B cell (primary cell): ENCODE results near the gene SREK1. TPM values are rescaled to one million over a fixed set of nuclear protein-coding genes. Genes with fewer than 3 reads are reported as not detected.
A peak's percentile ranks its signal among the peaks of the same experiment; 100 is the strongest.

ENCODE experiments used
- ATAC-seq: fragments of 200-7000 bp; cut with Tn5 transposase; one replicate; pipeline ENCODE4 v1.10.0; 2021; ENCODE audit warnings: low read depth, mild to moderate bottlenecking, moderate number of reproducible peaks, moderate library complexity
- CTCF ChIA-PET: fragments of 350-600 bp; sonication (Branson Sonifier 250); formaldehyde crosslinking; loops from one replicate; lab custom pipeline; 2021; ENCODE audit warnings: antibody characterized with exemption, inconsistent platforms; lab: Charles Lee
- POLR2A ChIA-PET: fragments of 350-600 bp; sonication (Branson Sonifier 250); formaldehyde crosslinking; loops from one replicate; lab custom pipeline; 2021; ENCODE audit warnings: antibody characterized with exemption; lab: Charles Lee
- DNase-seq: peaks from one replicate; pipeline ENCODE4 v3.0.0; 2013
- H2AFZ ChIP-seq: 2 replicates; pipeline ENCODE4 v1.6.1; 2012; ENCODE audit warnings: mild to moderate bottlenecking, low read depth, low read length; ENCODE audit not compliant: insufficient read depth, poor library complexity, severe bottlenecking
- H3K27ac ChIP-seq, 2 donors: 1 replicate in 1 of 2; 2 replicates in 1 of 2; pipeline ENCODE4 v1.5.1; 2012 to 2013; ENCODE audit warnings: low read length in 2 of 2, mild to moderate bottlenecking in 2 of 2, moderate library complexity in 1 of 2
- H3K27me3 ChIP-seq, 4 experiments: fragments of 200-600 bp in 1 of 4; sonication (generic) in 1 of 4; replicated peaks in 1 of 4; 1 replicate in 2 of 4; 2 replicates in 2 of 4; pipeline versions ENCODE4 v1.6.1 to v1.7.0; 2013 to 2016; ENCODE audit warnings: low read length in 3 of 4, mild to moderate bottlenecking in 2 of 4, mixed read lengths in 1 of 4, moderate library complexity in 1 of 4; ENCODE audit not compliant: insufficient read depth in 4 of 4, control insufficient read depth in 3 of 4; ENCODE audit errors: control extremely low read depth in 1 of 4
- H3K36me3 ChIP-seq, 2 experiments: replicated peaks in 1 of 2; 1 replicate in 1 of 2; 2 replicates in 1 of 2; pipeline versions ENCODE4 v1.6.1 to v1.7.1; 2013; ENCODE audit warnings: low read length in 1 of 2; ENCODE audit not compliant: insufficient read depth in 2 of 2, control insufficient read depth in 1 of 2; ENCODE audit errors: control extremely low read depth in 1 of 2, extremely low read depth in 1 of 2
- H3K4me1 ChIP-seq, 2 donors: fragments of 200-600 bp in 1 of 2; sonication (generic) in 1 of 2; 1 replicate in 1 of 2; 2 replicates in 1 of 2; pipeline versions ENCODE4 v1.5.1 to v1.6.1; 2013 to 2017; ENCODE audit warnings: low read length in 2 of 2; ENCODE audit not compliant: control insufficient read depth in 2 of 2, insufficient read depth in 2 of 2
- H3K4me2 ChIP-seq: replicated peaks from 2 replicates; pipeline ENCODE3; 2012; ENCODE audit warnings: mild to moderate bottlenecking, low read depth, low read length; ENCODE audit not compliant: poor library complexity, severe bottlenecking
- H3K4me3 ChIP-seq, 5 experiments: fragments of 200-600 bp in 1 of 5; sonication (generic) in 1 of 5; 1 replicate in 3 of 5; 2 replicates in 2 of 5; pipeline versions ENCODE4 v1.5.1 to v1.7.0; 2011 to 2016; ENCODE audit warnings: low read length in 4 of 5, mild to moderate bottlenecking in 4 of 5, low read depth in 2 of 5, control low read depth in 1 of 5, moderate library complexity in 1 of 5; ENCODE audit not compliant: insufficient read depth in 1 of 5; ENCODE audit errors: control extremely low read depth in 1 of 5, extremely low read depth in 1 of 5
- H3K79me2 ChIP-seq: fragments of 200-600 bp; sonication (generic); one replicate; pipeline ENCODE4 v1.6.0; 2016; ENCODE audit warnings: low read length; ENCODE audit not compliant: control insufficient read depth, insufficient read depth
- H3K9ac ChIP-seq: fragments of 200-600 bp; sonication (generic); 2 replicates; pipeline ENCODE4 v1.6.1; 2017; ENCODE audit warnings: mild to moderate bottlenecking, low read length, moderate library complexity
- H3K9me3 ChIP-seq, 3 donors: one replicate each; pipeline versions ENCODE4 v1.6.1 to v1.7.1; 2013; ENCODE audit warnings: low read length in 2 of 3; ENCODE audit not compliant: control insufficient read depth in 2 of 3, insufficient read depth in 1 of 3; ENCODE audit errors: control extremely low read depth in 1 of 3
- H4K20me1 ChIP-seq: 2 replicates; pipeline ENCODE4 v1.6.0; 2012; ENCODE audit warnings: mild to moderate bottlenecking, low read length; ENCODE audit not compliant: insufficient read depth, control insufficient read depth, poor library complexity, severe bottlenecking
- H3K27ac Mint-ChIP-seq: one replicate; pipeline ENCODE4 v1.8.0; 2021; ENCODE audit warnings: mixed read lengths
- H3K27me3 Mint-ChIP-seq: one replicate; pipeline ENCODE4 v1.8.0; 2021; ENCODE audit warnings: mixed read lengths
- H3K4me1 Mint-ChIP-seq: one replicate; pipeline ENCODE4 v1.8.0; 2021; ENCODE audit warnings: mixed read lengths
- H3K4me3 Mint-ChIP-seq: one replicate; pipeline ENCODE4 v1.8.0; 2021; ENCODE audit warnings: mixed read lengths
- H3K9me3 Mint-ChIP-seq: one replicate; pipeline ENCODE4 v1.8.0; 2022; ENCODE audit warnings: mixed read lengths; ENCODE audit not compliant: insufficient read depth
- CTCF ChIP-seq: fragments of 200-600 bp; IDR thresholded peaks from one replicate; pipeline ENCODE4 v1.8.0; 2022; ENCODE audit warnings: antibody characterized with exemption, mild to moderate bottlenecking
- EZH2 ChIP-seq: IDR thresholded peaks from 2 replicates; pipeline ENCODE4 v1.6.1; 2012; ENCODE audit warnings: borderline replicate concordance, low read depth, mild to moderate bottlenecking, moderate library complexity, low read length; ENCODE audit not compliant: insufficient read depth, poor library complexity, severe bottlenecking
- WGBS: methylation state at CpG from one replicate; pipeline ENCODE4 v1.1.5; 2013; ENCODE audit warnings: missing lambda C conversion rate; ENCODE audit not compliant: insufficient coverage; 5-methylcytosine and 5-hydroxymethylcytosine counted together
- intact Hi-C: fragments of 100-400 bp; cut with micrococcal nuclease; formaldehyde crosslinking; loops from one replicate; pipeline ENCODE4 v1.10.0; 2022
- polyA plus RNA-seq: library from polyadenylated mRNA; depleted of rRNA; stranded (reverse); fragments of >200 nt; gene quantifications from 2 replicates; pipeline ENCODE4 v1.2.3, GENCODE V29; 2012
- total RNA-seq, 2 donors: library from RNA; stranded (reverse); fragments of 120-200 nt in 1 of 2; gene quantifications; 1 replicate in 1 of 2; 2 replicates in 1 of 2; pipeline versions ENCODE4 v1.2.3 to v1.2.4, GENCODE V29; 2013 to 2022

The SREK1 gene
- total and polyA plus RNA-seq, 2 donors (not counting 1 experiment from before 2014, with no cell fraction given) = 24.1 to 117 TPM

GRCh38 chr5:66168226-66168625 is 24.1 kb downstream of the SREK1 start:
- intact Hi-C loops = no loop called here
- H3K4me3 Mint-ChIP-seq = no peak overlapping the region
- Histone ChIP-seq H2AFZ (no peak overlapping the region), H3K4me2 (no peak overlapping the region), H3K4me3 (no peak overlapping the region), H4K20me1 (no peaks in the 10 kb centered on the region), H3K36me3 (peaks cover 13 to 57% of the 10 kb centered on the region in 2 experiments), H3K79me2 (no peaks in the 10 kb centered on the region), H3K9me3 (no peaks in the 10 kb centered on the region), H3K9ac (no peak overlapping the region), H3K27me3 (no peaks in the 10 kb centered on the region), H3K4me1 (peaks cover 0 to 8% of the 10 kb centered on the region in 2 donors), H3K27ac (no peak overlapping the region)
- WGBS = 100% methylated on average over 1 of the region's 4 CpGs
- DNase-seq (no peak), ATAC-seq (no peak)
- H3K9me3 Mint-ChIP-seq = no peaks in the 10 kb centered on the region
- ChIA-PET POLR2A (no interaction called here), CTCF (interaction anchor here (0.6 to 1.1 kb wide), 3 partner anchors 337 to 601 kb away, joined by 3 to 4 read pairs (median 3); no protein-coding TSS in a partner anchor)
- H3K4me1 Mint-ChIP-seq = peaks cover 20% of the 10 kb centered on the region
- TF ChIP-seq EZH2 (no peak), CTCF (no peak)
- H3K27me3 Mint-ChIP-seq = no peaks in the 10 kb centered on the region
- no peak overlapping the region for H3K27ac Mint-ChIP-seq

- no peaks in the 10 kb centered on the region for H3K27me3 ChIP-seq
- H3K27ac Mint-ChIP-seq = peak overlapping the region; percentile 32
- no peak overlapping the region for H3K4me3 Mint-ChIP-seq
- H3K36me3 ChIP-seq = peaks cover 17 to 54% of the 10 kb centered on the region in 2 experiments
- H3K27me3 Mint-ChIP-seq = no peaks in the 10 kb centered on the region
- TF ChIP-seq CTCF (no peak), EZH2 (no peak)
- peaks cover 0 to 8% of the 10 kb centered on the region in 2 donors for H3K4me1 ChIP-seq
- intact Hi-C loops = no loop called here
- no peak overlapping the region for H3K4me2 ChIP-seq
- ChIA-PET CTCF (no interaction called here), POLR2A (no interaction called here)
- no peaks in the 10 kb centered on the region for H3K9me3 ChIP-seq
- no peak overlapping the region for H2AFZ ChIP-seq
- no peak overlapping the region for H3K9ac ChIP-seq
- DNase-seq = peak; percentile 48
- no CpG with 5 or more reads among the region's 4 CpGs for WGBS
- peak overlapping the region in 1 of 2 donors; percentile 53 for H3K27ac ChIP-seq
- H3K9me3 Mint-ChIP-seq = no peaks in the 10 kb centered on the region
- H3K79me2 ChIP-seq = no peaks in the 10 kb centered on the region
- no peak overlapping the region for H3K4me3 ChIP-seq
- H3K4me1 Mint-ChIP-seq = peaks cover 20% of the 10 kb centered on the region
- H4K20me1 ChIP-seq = no peaks in the 10 kb centered on the region
- ATAC-seq = peak; percentile 61
Observed at GRCh38 chr5:66169534-66169933, 25.4 kb downstream of the SREK1 start.
